ENCODE data around the gene CERS1.

CERS1 gene

DNA sequence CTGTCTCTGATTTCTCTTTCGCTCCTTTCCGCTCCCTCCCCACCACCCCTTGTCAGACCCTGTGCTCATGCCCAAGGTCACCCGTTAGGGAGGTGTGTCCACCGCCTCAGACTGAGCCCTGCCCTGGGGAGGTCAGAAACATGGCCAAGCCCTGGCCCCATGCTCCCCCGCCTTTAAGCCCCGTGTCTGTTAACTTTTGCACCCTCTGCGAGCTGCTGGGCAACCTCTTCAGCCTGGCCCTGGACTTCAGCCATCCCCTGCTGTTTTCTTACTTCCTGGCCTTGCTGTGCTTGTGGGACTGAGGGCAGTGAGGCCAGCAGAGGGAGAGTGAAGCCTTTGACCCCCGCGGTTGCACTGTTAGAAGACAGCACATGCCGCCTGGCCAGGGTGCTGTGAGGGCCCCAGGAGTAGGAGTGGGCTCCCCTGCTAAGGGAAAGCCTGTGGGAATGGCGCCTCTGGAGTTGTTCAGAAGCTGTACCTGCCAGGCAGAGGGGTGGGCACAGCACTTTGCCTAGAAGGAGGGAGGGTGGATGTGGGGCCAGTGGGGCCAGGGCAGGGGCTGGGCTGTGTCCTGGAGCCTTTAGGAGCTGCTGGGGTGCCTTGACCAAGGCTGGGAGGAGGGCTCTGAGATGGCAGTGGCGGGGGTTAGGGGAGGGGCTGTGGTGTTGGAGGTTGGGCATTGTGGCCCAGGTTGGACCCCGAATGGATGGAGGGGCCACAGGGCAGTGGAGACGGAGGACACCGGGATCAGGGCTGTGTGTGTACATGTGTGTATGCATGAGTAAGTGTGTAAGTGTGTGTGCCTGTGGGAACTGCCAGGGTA lies 56.3 kb downstream of the CERS1 start:
- DNase-seq (ENCODE audit: low read depth, low spot score) = no peak

- no peak for DNase-seq (ENCODE audit: low read depth, low spot score)
Measured at GRCh38 chr19:18834644-18834984, 61.3 kb downstream of the CERS1 start.

DNA sequence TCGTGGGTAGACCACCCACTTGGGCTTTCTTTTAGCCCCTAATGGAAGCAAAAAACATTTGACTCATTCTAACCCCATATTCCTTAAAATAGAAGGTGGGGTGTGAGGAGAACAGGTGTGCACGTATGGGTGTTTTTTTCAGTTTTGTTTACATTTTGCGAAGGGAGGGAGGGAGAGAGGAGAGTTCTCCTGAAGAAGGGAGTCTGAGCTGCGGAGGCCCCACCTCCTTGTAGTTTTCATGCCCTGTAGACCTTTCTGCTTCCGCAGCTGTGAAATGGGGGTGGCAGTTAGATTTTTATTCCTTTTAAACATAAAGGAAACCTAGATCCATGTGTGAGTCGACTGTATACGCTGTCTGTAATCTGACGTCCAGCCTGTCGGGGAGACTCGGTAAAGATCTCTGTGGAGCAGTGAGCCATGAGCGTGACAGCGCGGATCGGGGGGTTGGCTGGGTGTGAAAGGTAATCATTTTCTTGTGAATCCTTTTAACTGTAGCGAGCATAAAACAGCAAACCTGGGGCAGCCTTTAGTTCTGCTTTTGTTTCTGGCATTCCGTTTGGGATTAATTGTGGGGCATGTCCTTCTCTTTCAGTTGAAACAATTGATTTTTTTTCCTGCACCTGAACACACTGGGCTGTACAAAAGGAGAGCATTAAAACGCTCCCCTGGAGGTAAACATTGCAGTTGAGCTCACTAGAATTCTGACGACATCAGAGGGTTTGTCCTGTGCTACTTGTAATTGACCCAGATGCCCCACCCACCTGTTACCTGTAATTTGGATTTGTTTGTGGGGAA lies 61.9 kb downstream of the CERS1 start:
- no peak for DNase-seq (ENCODE audit: low read depth, low spot score)

DNA sequence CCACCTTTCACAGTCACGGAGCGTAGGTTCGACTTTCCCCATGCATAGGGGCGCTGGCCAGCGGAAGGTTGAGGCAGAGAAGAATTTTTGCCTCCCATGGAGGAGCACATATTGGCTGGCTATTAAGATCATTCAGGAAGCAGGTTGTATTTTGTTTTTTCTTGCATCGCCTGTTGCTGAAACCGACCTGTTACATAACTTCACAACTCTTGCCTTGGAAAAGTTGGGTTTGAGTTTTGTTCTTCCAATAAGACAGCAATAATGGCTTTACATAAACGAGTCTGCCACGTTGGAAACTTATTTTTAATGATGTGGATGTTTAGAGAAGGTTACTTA lies 62.8 kb downstream of the CERS1 start:
- DNase-seq (ENCODE audit: low read depth, low spot score) = no peak

- DNase-seq (ENCODE audit: low read depth, low spot score) = no peak
Measured at GRCh38 chr19:18832306-18833140, 63.4 kb downstream of the CERS1 start.

- DNase-seq (ENCODE audit: low read depth, low spot score) = peak; percentile 95
Measured at GRCh38 chr19:18831524-18832305, 64.2 kb downstream of the CERS1 start, which contains the start of gene UPF1. Gene UPF1, plus strand, starts transcription at chr19:18831959. Its CDS starts 251 bp downstream, at chr19:18832210.

GRCh38 chr19:18830488-18830887 lies 65.5 kb downstream of the CERS1 start:
- DNase-seq (ENCODE audit: low read depth, low spot score) = no peak

- DNase-seq (ENCODE audit: low read depth, low spot score) = no peak
Measured at GRCh38 chr19:18828786-18829185, 67.2 kb downstream of the CERS1 start.
